ENCODE data around the gene SLC25A12.
A peak's percentile ranks its signal among the peaks of the same experiment; 100 is the strongest.
"Not testable (repeated sequence)": the region's sequence is repeated elsewhere in the genome, so short reads cannot be mapped to it uniquely, and the experiment has no call there.

Gene SLC25A12

GRCh38 chr2:171788316-171788993, 105.6 kb downstream of the SLC25A12 start:
- DNase-seq: peak in 1 of 2 experiments; percentile 68

GRCh38 chr2:171787333-171788072, 106.5 kb downstream of the SLC25A12 start:
- DNase-seq: no peak

DNA sequence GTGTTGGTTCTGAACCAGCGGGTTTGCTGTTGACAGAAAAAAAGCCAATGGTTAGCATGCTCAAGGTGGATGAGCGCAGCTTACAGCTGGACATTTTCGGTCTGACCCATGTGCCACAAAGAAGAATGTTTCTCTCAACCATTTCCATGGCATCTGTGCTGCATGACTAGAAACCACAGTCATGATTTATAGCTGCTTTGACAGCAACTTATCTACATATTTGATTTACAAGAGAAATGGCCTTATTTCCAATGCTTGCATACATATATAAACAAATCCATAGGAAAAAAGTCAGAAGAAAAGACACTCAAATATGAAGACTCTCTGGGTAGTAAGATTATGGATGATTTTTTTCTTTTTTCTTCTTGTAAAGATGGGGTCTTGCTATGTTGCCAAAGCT, 108.6 kb downstream of the SLC25A12 start:
- DNase-seq: no peak

- DNase-seq: no peak
Measured at GRCh38 chr2:171778515-171778914, 115.5 kb downstream of the SLC25A12 start.

DNA sequence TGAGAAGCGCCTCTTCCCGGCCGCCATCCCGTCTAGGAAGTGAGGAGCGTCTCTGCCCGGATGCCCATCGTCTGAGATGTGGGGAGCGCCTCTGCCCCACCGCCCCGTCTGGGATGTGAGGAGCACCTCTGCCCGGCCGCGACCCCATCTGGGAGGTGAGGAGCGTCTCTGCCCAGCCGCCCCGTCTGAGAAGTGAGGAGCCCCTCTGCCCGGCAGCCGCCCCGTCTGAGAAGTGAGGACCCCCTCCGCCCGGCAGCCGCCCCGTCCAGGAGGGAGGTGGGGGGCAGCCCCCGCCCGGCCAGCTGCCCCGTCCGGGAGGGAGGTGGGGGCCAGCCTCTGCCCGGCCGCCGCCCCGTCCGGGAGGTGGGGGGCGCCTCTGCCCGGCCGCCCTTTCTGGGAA, 119.5 kb downstream of the SLC25A12 start:
- DNase-seq: not testable (repeated sequence)

DNA sequence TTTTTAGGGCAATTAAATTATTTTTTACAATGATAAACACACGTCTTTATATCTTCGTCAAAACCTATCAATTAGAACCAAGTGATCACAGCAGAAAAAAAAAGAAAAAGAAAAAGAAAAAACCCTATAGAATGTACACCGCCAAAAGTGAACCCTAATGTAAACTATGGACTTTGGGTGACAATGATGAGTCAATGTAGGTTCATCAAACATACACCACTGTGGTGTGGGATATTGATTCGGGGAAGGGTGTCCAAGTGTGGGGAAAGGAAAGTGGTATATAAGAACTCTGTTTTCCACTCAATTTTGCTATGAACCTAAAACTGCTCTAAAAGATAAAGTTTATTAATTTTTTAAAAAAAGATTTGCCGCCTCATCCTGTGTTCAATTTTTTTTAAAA, 121.7 kb downstream of the SLC25A12 start:
- no peak for DNase-seq

DNA sequence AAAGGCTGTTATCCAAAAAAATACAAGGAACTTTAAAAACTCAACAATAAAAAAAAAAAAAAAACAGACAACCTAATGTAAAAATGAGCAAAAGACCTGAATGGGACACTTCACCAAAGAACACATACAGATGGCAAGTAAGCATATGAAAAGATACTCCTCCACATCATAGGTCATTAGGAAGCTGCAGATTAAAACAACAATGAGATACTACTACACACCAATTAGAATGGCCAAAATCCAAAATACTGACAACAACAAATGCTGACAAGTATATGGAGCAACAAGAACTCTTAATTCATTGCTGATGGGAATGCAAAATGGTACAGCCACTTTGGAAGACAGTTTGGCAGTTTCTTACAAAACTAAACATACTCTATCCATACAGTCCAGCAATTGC, 122.6 kb downstream of the SLC25A12 start:
- no peak for DNase-seq

DNA sequence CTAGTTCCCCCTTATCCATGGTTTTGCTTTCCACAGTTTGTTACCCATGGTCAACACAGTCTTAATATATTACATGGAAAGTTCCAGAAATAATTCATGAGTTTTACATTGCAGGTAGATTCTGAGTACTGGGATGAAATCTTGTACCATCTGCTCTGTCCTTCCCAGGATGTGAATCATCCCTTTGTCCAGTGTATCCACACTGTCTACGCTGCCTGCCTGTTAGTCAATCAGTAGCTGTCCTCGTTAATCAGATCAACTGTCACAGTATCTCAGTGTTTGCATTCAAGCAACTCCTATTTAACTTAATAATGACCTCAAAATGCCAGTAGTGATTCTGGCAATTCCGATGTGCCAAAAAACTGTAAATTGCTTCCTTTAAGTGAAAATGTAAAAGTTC, 130.4 kb downstream of the SLC25A12 start:
- DNase-seq: no peak

- DNase-seq: peak in 1 of 2 experiments; percentile 27
Measured at GRCh38 chr2:171762879-171763573, 131.0 kb downstream of the SLC25A12 start.

- not testable (repeated sequence) for DNase-seq
Measured at GRCh38 chr2:171761176-171761575, 132.9 kb downstream of the SLC25A12 start.

- not testable (repeated sequence) for DNase-seq
Measured at GRCh38 chr2:171758762-171759161, 135.3 kb downstream of the SLC25A12 start.

DNA sequence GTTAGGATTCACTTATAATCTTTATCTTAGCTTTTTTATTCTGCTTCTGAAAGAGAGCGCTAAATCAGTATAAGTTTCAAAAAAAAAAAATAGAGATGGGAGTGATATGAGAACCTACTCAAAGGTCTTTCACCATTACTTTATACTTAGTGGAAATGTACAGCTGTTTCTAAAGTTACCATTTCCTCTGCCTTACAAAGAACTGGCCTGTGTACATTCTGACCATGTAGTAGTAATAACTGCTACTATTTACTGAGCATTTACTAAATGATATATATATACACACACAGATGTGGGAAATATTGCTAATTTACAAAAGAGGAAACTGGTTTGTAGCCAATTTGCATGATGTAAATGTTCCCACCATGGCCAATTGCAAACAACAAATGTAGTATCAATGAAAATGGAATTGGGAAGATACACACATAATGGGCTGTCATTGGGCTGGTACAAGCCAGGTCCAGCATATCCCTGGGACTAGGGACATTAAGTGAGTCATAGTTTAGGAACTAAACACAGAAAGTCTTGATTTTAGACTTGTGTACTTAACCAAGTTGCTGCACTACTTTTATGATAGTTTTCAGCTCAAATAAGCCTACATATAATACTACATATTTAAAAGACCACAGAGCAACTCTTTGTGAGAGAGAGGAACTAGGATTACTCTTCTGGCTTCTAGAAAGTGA, 139.6 kb downstream of the SLC25A12 start:
- no peak for DNase-seq

DNA sequence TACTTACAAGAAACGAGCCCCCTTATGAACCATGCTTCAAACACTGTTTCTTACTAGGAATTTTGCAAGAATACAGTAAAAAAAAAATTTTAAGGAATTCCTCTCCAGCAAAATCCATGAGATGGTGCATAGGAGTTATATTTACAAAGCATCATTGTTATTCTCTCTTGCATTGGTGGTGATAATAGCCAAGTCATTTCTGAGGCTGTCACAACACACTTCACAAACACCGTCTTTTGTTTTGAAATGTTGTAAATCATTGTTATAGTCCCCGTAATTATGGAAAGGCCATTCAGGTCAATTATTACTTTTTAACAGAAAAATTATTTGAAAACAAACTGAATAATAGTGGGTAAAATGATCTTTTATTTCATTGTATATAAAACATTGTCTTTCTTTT, 146.7 kb downstream of the SLC25A12 start:
- peak in 1 of 2 experiments; percentile 49 for DNase-seq

DNA sequence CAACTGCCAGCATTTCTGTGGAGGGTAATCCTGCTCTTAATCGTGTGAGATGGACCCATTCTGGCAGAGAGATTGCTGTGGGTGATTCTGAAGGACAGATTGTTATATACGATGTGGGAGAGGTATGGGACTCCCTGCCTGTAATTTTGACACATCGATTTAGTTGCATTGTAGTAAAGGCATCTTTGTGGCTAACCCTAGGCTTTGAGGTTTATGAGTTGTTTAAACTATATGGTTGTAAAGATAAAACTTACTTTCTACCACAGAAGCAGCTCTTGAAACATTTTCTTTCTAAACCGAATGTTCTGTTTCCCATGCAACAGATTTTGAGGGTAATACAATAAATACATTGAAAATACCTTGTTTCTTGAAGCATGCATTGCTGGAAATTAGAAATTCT, 148.2 kb downstream of the SLC25A12 start:
- no peak for DNase-seq

- no peak for DNase-seq
Measured at GRCh38 chr2:171745141-171745540, 148.9 kb downstream of the SLC25A12 start.

GRCh38 chr2:171742760-171743159, 151.3 kb downstream of the SLC25A12 start:
- DNase-seq: no peak

DNA sequence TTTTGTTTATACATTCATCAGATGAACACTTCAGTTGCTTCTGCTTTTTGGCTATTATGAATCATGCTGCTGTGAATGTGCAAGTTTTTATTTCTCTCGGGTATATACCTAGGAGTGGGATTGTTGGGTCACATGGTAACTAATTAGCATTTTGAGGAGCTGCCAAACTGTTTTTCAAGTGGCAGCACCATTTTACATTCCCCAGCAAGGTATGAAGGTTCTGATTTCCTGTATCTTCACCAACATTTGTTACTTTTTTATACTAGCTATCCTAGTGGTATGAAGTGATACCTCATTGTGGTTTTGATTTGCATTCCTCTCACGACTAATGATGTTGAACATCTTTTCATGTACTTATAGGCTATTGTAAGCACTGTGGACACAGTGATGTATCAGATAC, 152.9 kb downstream of the SLC25A12 start:
- DNase-seq: no peak

DNA sequence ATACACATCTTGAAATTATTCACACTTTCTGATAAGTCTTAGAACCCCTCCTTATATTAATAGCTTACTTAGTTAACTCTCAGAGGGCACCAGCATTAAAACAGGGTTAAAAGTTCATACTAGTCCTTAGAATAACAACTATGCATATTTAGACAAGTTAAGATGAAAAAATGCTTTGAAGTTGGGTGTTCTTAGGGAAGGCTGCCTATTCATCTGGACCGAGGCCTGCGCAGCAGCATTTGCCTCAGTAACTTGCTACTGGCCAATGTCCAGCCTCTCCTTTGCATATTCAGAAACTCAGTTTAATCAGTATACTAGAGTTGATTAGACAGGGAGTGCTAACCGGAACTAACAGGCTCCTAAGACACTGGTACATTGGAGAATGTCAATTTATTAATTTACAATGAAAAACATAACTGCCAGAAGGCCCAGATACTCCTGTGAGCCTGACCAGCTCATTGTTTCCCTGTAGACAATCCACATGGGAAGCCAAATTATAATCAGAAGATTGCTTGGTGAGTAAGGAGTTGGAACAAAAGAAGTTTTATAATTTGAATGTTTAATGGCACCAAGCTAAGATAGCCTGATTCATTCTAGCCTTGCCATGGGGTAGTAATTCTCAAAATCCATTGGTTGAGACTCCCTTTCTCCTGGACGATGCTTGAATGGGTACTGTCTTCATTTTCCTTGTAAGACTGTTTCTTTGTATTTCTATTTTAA, 157.9 kb downstream of the SLC25A12 start:
- DNase-seq: no peak

Measured in NCI-H2081 (cell line).